Cerebellar cortex (tissue), 1 donor: ENCODE results near the gene CATSPERE.
"Not testable (repeated sequence)": the region's sequence is repeated elsewhere in the genome, so short reads cannot be mapped to it uniquely, and the experiment has no call there.

Experiments used
- DNase-seq: peaks from one replicate; pipeline ENCODE4 v3.0.0-alpha.2; 2015; ENCODE audit warnings: low spot score

The CATSPERE gene

DNA sequence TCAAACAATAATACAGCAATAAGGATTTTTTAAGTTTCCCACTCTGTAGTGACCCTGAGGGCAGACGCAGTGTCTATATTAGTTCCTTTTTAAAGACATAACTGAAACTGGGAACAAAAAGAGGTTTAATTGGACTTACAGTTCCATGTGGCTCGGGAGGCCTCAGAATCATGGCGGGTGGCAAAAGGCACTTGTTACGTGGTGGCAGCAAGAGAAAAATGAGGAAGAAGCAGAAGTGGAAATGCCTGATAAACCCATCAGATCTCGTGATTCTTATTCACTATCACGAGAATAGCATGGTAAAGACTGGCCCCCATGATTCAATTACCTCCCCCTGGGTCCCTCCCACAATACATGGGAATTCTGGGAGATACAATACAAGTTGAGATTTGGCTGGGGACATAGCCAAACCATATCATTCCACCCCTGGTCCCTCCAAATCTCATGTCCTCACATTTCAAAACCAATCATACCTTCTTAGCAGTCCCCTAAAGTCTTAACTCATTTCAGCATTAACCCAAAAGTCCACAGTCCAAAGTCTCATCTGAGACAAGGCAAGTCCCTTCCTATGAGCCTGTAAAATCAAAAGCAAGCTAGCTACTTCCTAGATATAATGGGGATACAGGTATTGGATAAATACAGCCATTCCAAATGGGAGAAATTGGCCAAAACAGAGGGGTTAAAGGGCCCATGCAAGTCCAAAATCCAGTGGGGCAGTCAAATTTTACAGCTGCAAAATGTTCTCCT, 205.8 kb downstream of the CATSPERE start:
- DNase-seq, result not testable (repeated sequence)

DNA sequence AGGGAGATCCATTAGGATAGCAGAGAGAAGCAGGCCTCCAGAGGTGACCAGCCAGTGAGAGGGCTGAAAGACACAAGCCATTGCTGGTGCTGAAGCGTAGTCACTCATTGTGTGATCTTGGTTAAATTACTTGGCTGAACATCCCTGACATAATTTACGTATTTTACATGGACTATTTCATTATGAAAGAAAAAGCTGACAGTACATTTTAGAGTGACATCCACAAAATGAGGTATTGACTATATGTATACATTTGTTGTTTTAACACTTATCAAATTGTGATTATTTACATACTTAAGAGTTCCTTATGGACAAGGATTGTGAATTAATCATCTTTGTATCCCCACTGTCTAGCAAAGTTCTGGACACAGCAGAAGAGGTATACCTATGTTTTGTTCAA, 206.7 kb downstream of the CATSPERE start:
- DNase-seq, result no peak

GRCh38 chr1:244672946-244673682, 212.0 kb downstream of the CATSPERE start:
- peak; percentile 86 for DNase-seq

GRCh38 chr1:244674446-244674845, 213.4 kb downstream of the CATSPERE start:
- no peak for DNase-seq

GRCh38 chr1:244675167-244675566, 214.1 kb downstream of the CATSPERE start:
- DNase-seq, result no peak

DNA sequence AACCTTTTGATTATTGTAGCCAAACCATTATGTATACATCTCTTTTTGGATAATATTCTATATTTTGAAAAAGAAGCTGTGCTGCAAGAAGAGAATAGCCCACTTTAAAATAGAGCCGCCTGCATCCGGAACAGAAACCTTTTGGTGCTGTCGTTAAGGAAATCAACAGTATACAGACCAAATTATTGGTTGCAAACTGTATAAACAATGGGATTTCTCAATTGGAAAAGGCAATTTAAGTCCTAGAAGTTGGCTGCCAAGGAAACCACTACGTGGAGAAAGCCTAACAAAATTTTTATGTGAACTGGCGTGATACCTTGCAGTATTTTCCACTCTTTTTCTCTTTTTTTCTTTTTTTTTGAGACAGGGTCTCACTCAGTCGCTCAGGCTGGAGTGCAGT, 217.6 kb downstream of the CATSPERE start:
- no peak for DNase-seq

DNA sequence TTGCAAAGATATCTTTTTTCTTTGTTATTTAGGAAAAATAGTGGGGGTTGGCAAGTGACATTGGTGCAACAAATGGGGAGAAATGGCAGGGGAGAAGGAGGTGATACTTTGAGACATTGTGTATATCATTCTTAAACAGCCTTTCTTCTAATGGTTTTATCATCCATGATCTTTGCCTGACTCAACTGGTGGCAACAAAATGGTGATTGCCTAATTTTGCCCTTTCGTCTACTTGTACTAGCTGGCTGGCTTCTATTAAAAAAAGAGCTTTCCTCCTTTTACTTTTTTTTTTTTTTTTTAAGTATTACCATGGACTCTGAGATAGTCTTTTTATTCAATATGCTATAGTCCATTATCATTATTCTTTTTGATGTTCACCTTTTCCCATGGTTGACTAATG, 219.6 kb downstream of the CATSPERE start:
- no peak for DNase-seq

- not testable (repeated sequence) for DNase-seq
These were observed 221.0 kb downstream of the CATSPERE start for GRCh38 chr1:244682087-244682486.
